ENCODE data around the gene E2F3.
"Not testable (repeated sequence)": the region's sequence is repeated elsewhere in the genome, so short reads cannot be mapped to it uniquely, and the experiment has no call there.

Gene E2F3

GRCh38 chr6:20472748-20473147 lies 71.1 kb downstream of the E2F3 start:
- DNase-seq, result no peak

- DNase-seq, result no peak
Measured at GRCh38 chr6:20473518-20473917, 71.8 kb downstream of the E2F3 start.

- no peak for DNase-seq
Measured at GRCh38 chr6:20474874-20475542, 73.3 kb downstream of the E2F3 start.

GRCh38 chr6:20476501-20477043 lies 74.9 kb downstream of the E2F3 start:
- no peak for DNase-seq

GRCh38 chr6:20477485-20477884 lies 75.8 kb downstream of the E2F3 start:
- no peak for DNase-seq

GRCh38 chr6:20479060-20479459 lies 77.4 kb downstream of the E2F3 start:
- DNase-seq, result no peak

- no peak for DNase-seq
Measured at GRCh38 chr6:20479526-20479925, 77.8 kb downstream of the E2F3 start.

GRCh38 chr6:20481281-20481680 lies 79.6 kb downstream of the E2F3 start:
- no peak for DNase-seq

- DNase-seq, result no peak
Measured at GRCh38 chr6:20483887-20484497, 82.3 kb downstream of the E2F3 start.

- no peak for DNase-seq
Measured at GRCh38 chr6:20486641-20487040, 85.0 kb downstream of the E2F3 start.

- no peak for DNase-seq
Measured at GRCh38 chr6:20487669-20488375, 86.1 kb downstream of the E2F3 start.

GRCh38 chr6:20490591-20490990 lies 88.9 kb downstream of the E2F3 start:
- no peak for DNase-seq

GRCh38 chr6:20492099-20492498 lies 90.4 kb downstream of the E2F3 start:
- no peak for DNase-seq

- peak; percentile 27 for DNase-seq
Measured at GRCh38 chr6:20497216-20498040, 95.7 kb downstream of the E2F3 start.

- DNase-seq, result no peak
Measured at GRCh38 chr6:20498041-20498385, 96.3 kb downstream of the E2F3 start.

GRCh38 chr6:20509212-20509611 lies 107.5 kb downstream of the E2F3 start:
- no peak for DNase-seq

- DNase-seq, result no peak
Measured at GRCh38 chr6:20511852-20512251, 110.2 kb downstream of the E2F3 start.

GRCh38 chr6:20525208-20525607 lies 123.5 kb downstream of the E2F3 start:
- DNase-seq, result not testable (repeated sequence)

- DNase-seq, result peak; percentile 10
Measured at GRCh38 chr6:20529086-20529448, 127.4 kb downstream of the E2F3 start.

GRCh38 chr6:20532881-20533280 lies 131.2 kb downstream of the E2F3 start:
- no peak for DNase-seq

GRCh38 chr6:20533746-20534294 lies 132.1 kb downstream of the E2F3 start:
- no peak for DNase-seq

GRCh38 chr6:20534295-20535262 lies 132.9 kb downstream of the E2F3 start, which contains the start of gene CDKAL1:
Gene CDKAL1, plus strand, starts transcription at chr6:20534457. Its CDS starts 11,894 bp downstream, at chr6:20546351.
- DNase-seq, result peak; percentile 81
